H9 (cell line): ENCODE results near the gene GCNT2. TPM values are rescaled to one million over a fixed set of nuclear protein-coding genes. Genes with fewer than 3 reads are reported as not detected.

Source experiments
- DNase-seq: peaks from one replicate; pipeline ENCODE4 v3.0.0-alpha.2; 2017
- H2AFZ ChIP-seq: one replicate; pipeline ENCODE4 v1.6.1; 2013; ENCODE audit warnings: mild to moderate bottlenecking, low read length, control low read depth, moderate library complexity
- H2AK5ac ChIP-seq: 2 replicates; pipeline ENCODE4 v1.6.1; 2013; ENCODE audit warnings: low read length, control low read depth, mixed read lengths; ENCODE audit not compliant: insufficient read length
- H2BK120ac ChIP-seq: one replicate; pipeline ENCODE4 v1.6.1; 2013; ENCODE audit warnings: low read depth, mild to moderate bottlenecking, low read length, control low read depth, inconsistent platforms; ENCODE audit not compliant: poor library complexity, severe bottlenecking
- H2BK12ac ChIP-seq: 2 replicates; pipeline ENCODE4 v1.6.1; 2013; ENCODE audit warnings: low read length, control low read depth, mixed read lengths, low read depth; ENCODE audit not compliant: insufficient read length
- H2BK15ac ChIP-seq: 2 replicates; pipeline ENCODE4 v1.6.1; 2013; ENCODE audit warnings: low read depth, low read length, control low read depth
- H2BK20ac ChIP-seq: one replicate; pipeline ENCODE4 v1.6.1; 2013; ENCODE audit warnings: low read depth, mild to moderate bottlenecking, low read length, control low read depth, inconsistent platforms; ENCODE audit not compliant: poor library complexity, severe bottlenecking
- H2BK5ac ChIP-seq: 2 replicates; pipeline ENCODE4 v1.6.1; 2013; ENCODE audit warnings: low read length, control low read depth, mixed read lengths; ENCODE audit not compliant: insufficient read length
- H3K14ac ChIP-seq: 2 replicates; pipeline ENCODE4 v1.6.1; 2013; ENCODE audit warnings: low read length, control low read depth; ENCODE audit not compliant: insufficient read depth
- H3K18ac ChIP-seq: 2 replicates; pipeline ENCODE4 v1.6.1; 2013; ENCODE audit warnings: low read depth, mild to moderate bottlenecking, mixed read lengths, low read length, control low read depth; ENCODE audit not compliant: insufficient read length
- H3K23ac ChIP-seq: 2 replicates; pipeline ENCODE4 v1.6.1; 2013; ENCODE audit warnings: low read length, control low read depth, mixed read lengths, low read depth; ENCODE audit not compliant: insufficient read length
- H3K23me2 ChIP-seq: 2 replicates; pipeline ENCODE4 v1.6.1; 2013; ENCODE audit warnings: low read depth, mild to moderate bottlenecking, mixed read lengths, low read length, control low read depth; ENCODE audit not compliant: insufficient read length, poor library complexity, severe bottlenecking
- H3K27ac ChIP-seq: 2 replicates; pipeline ENCODE4 v1.5.1; 2013; ENCODE audit warnings: low read length, control low read depth, mixed read lengths, low read depth; ENCODE audit not compliant: insufficient read length
- H3K27me3 ChIP-seq: 2 replicates; pipeline ENCODE4 v1.6.1; 2013; ENCODE audit warnings: low read length, control low read depth, inconsistent platforms; ENCODE audit not compliant: insufficient read depth
- H3K4ac ChIP-seq: 2 replicates; pipeline ENCODE4 v1.6.1; 2013; ENCODE audit warnings: low read depth, mild to moderate bottlenecking, control low read depth, inconsistent platforms, low read length, moderate library complexity
- H3K4me1 ChIP-seq: 2 replicates; pipeline ENCODE4 v1.6.1; 2013; ENCODE audit warnings: low read length, control low read depth, inconsistent platforms; ENCODE audit not compliant: insufficient read depth
- H3K4me2 ChIP-seq: 2 replicates; pipeline ENCODE4 v1.6.1; 2013; ENCODE audit warnings: low read length, control low read depth, mixed read lengths; ENCODE audit not compliant: insufficient read length, insufficient read depth
- H3K56ac ChIP-seq: 2 replicates; pipeline ENCODE4 v1.6.1; 2013; ENCODE audit warnings: low read depth, mild to moderate bottlenecking, mixed read lengths, low read length, control low read depth; ENCODE audit not compliant: insufficient read length
- H3K79me1 ChIP-seq: 2 replicates; pipeline ENCODE4 v1.6.1; 2013; ENCODE audit warnings: low read depth, mild to moderate bottlenecking, moderate library complexity, low read length, control low read depth, inconsistent platforms; ENCODE audit not compliant: insufficient read depth, poor library complexity, severe bottlenecking
- H3K79me2 ChIP-seq: 2 replicates; pipeline ENCODE4 v1.6.1; 2013; ENCODE audit warnings: low read length, control low read depth, inconsistent platforms; ENCODE audit not compliant: insufficient read depth
- H3K9ac ChIP-seq: 2 replicates; pipeline ENCODE4 v1.6.1; 2013; ENCODE audit warnings: low read length, control low read depth, mixed read lengths; ENCODE audit not compliant: insufficient read length; ENCODE audit errors: extremely low read depth
- H3K9me3 ChIP-seq: one replicate; pipeline ENCODE4 v1.6.1; 2013; ENCODE audit warnings: low read depth, low read length, inconsistent platforms; ENCODE audit not compliant: control insufficient read depth
- H3T11ph ChIP-seq: one replicate; pipeline ENCODE4 v1.6.1; 2013; ENCODE audit warnings: mild to moderate bottlenecking, low read length, control low read depth, inconsistent platforms
- H4K20me1 ChIP-seq: one replicate; pipeline ENCODE4 v1.6.1; 2013; ENCODE audit not compliant: control insufficient read depth, insufficient read length, insufficient read depth
- H4K5ac ChIP-seq: 2 replicates; pipeline ENCODE4 v1.6.1; 2013; ENCODE audit warnings: low read depth, mild to moderate bottlenecking, mixed read lengths, low read length, control low read depth; ENCODE audit not compliant: insufficient read length
- H4K8ac ChIP-seq: replicated peaks from 2 replicates; pipeline ENCODE4 v1.6.1; 2013; ENCODE audit warnings: low read length, control low read depth, mixed read lengths, low read depth; ENCODE audit not compliant: insufficient read length
- H4K91ac ChIP-seq: 2 replicates; pipeline ENCODE4 v1.6.1; 2013; ENCODE audit warnings: low read depth, mild to moderate bottlenecking, moderate library complexity, mixed read lengths, low read length, control low read depth; ENCODE audit not compliant: insufficient read length
- H3K27ac Mint-ChIP-seq, 3 experiments: 2 replicates in 2 of 3; 3 replicates in 1 of 3; pipeline ENCODE4 v1.8.0; 2020 to 2021; ENCODE audit warnings: mixed read lengths in 3 of 3, mild to moderate bottlenecking in 1 of 3, moderate library complexity in 1 of 3
- H3K27me3 Mint-ChIP-seq: 2 replicates; pipeline ENCODE4 v1.8.0; 2021; ENCODE audit warnings: low read depth, mild to moderate bottlenecking, moderate library complexity, mixed read lengths
- H3K36me3 Mint-ChIP-seq, 3 experiments: 2 replicates in 2 of 3; 3 replicates in 1 of 3; pipeline ENCODE4 v1.8.0; 2020 to 2021; ENCODE audit warnings: low read depth in 3 of 3, mixed read lengths in 3 of 3; ENCODE audit not compliant: insufficient read depth in 1 of 3
- H3K4me1 Mint-ChIP-seq, 2 experiments: 2 replicates each; pipeline ENCODE4 v1.8.0; 2020; ENCODE audit warnings: mixed read lengths in 2 of 2
- H3K4me3 Mint-ChIP-seq, 2 experiments: 2 replicates in 1 of 2; 3 replicates in 1 of 2; pipeline ENCODE4 v1.8.0; 2020 to 2021; ENCODE audit warnings: mild to moderate bottlenecking in 2 of 2, mixed read lengths in 2 of 2, moderate library complexity in 1 of 2
- H3K9me3 Mint-ChIP-seq, 2 experiments: 2 replicates in 1 of 2; 3 replicates in 1 of 2; pipeline ENCODE4 v1.8.0; 2020; ENCODE audit warnings: mild to moderate bottlenecking in 2 of 2, mixed read lengths in 2 of 2, moderate library complexity in 1 of 2
- CTCF ChIP-seq: fragments of 200-600 bp; sonication (generic); conservative IDR thresholded peaks from 3 replicates; pipeline ENCODE4 v1.8.0; 2021; ENCODE audit warnings: antibody characterized with exemption, mild to moderate bottlenecking
- WGBS: extraction: QIAGEN DNeasy Blood & Tissue Kit; methylation state at CpG from one replicate; pipeline ENCODE4 v1.1.7; 2013; ENCODE audit warnings: missing lambda C conversion rate, low lambda C conversion rate, mixed read lengths; ENCODE audit not compliant: insufficient read length; ENCODE audit errors: extremely low coverage; 5-methylcytosine and 5-hydroxymethylcytosine counted together
- total RNA-seq: library from RNA; stranded (reverse); gene quantifications from 2 replicates; pipeline ENCODE4 v1.2.1, GENCODE V29; 2021

The GCNT2 gene
- total RNA-seq, 1 experiment from 2014 or later, result 41.7 TPM

DNA sequence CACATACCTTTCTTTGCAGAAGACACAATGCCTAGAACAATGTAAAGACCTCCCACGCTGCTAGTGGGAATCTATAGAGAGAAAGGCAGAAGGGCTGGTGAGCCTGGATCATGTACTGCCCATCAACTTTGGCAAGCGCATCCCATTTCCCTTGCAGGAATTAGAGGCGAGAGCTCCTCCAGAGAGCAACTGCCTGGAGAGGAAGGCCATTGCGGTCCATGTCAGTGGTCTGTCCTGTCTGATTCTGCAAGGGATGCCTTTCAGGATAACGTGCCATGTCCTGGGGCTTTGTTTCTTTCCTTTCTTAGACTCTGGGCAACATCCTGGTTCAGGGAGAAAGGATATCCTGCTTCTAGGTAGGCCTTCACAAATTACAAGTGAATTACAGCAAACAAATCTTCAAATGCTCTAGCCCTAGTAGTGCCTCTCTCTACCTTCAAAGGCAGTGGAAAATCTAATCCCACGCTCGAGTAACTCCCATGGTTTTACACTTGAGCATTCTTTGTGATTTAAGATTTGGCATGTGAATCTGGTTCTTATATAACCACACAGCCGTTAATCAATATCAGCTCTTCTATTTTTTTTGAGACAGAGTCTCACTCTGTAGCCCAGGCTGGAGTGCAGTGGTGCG is 38.5 kb downstream of the GCNT2 start:
- H3K4me2 ChIP-seq, result peak overlapping the region; percentile 85

More for the DNA sequence above, 38.5 kb downstream of the GCNT2 start:
- TF ChIP-seq CTCF, result no peak
- H3K27me3 ChIP-seq, result no peaks in the 10 kb centered on the region
- DNase-seq, result no peak
- H4K91ac ChIP-seq, result no peak overlapping the region
- peaks cover 6% of the 10 kb centered on the region for H3K79me1 ChIP-seq
- H3T11ph ChIP-seq, result no peak overlapping the region
- H3K4me1 Mint-ChIP-seq, result peaks cover 71 to 75% of the 10 kb centered on the region in 2 experiments
- peak overlapping the region; percentile 59 for H3K27ac ChIP-seq
- peaks cover 48% of the 10 kb centered on the region; the same call in 1 of the 2 replicates for H3K79me2 ChIP-seq
- H3K23ac ChIP-seq, result no peak overlapping the region
- H2AFZ ChIP-seq, result no peak overlapping the region
- H4K20me1 ChIP-seq, result no peaks in the 10 kb centered on the region
- H3K27ac Mint-ChIP-seq, result peak overlapping the region; percentile 52 to 97 (median 81); a peak in 6 of 7 replicates
- no peaks in the 10 kb centered on the region for H3K27me3 Mint-ChIP-seq
- H3K56ac ChIP-seq, result no peak overlapping the region
- no peak overlapping the region for H3K14ac ChIP-seq
- peaks cover 11 to 33% (median 13%) of the 10 kb centered on the region in 3 experiments for H3K36me3 Mint-ChIP-seq
- H2BK120ac ChIP-seq, result no peak overlapping the region
- no peak overlapping the region for H2BK15ac ChIP-seq
- no peak overlapping the region for H2BK5ac ChIP-seq
- no peak overlapping the region for H2BK12ac ChIP-seq
- no CpG with 5 or more reads among the region's 9 CpGs for WGBS
- peak overlapping the region; percentile 89 to 97 for H3K4me3 Mint-ChIP-seq
- H2AK5ac ChIP-seq, result no peak overlapping the region
- H3K9me3 Mint-ChIP-seq, result no peaks in the 10 kb centered on the region
- no peak overlapping the region for H2BK20ac ChIP-seq
- H3K9ac ChIP-seq, result peak overlapping the region; percentile 28
- no peaks in the 10 kb centered on the region for H3K9me3 ChIP-seq
- no peak overlapping the region for H4K8ac ChIP-seq
- H3K18ac ChIP-seq, result no peak overlapping the region
- no peak overlapping the region for H4K5ac ChIP-seq
- peaks cover 5% of the 10 kb centered on the region; the same call in 1 of the 2 replicates for H3K4me1 ChIP-seq
- H3K4ac ChIP-seq, result no peak overlapping the region
- H3K23me2 ChIP-seq, result peaks cover 30% of the 10 kb centered on the region
